GM21825 (cell line): Measurements from ENCODE around the gene ALDOC.

ENCODE experiments used
- ATAC-seq: cut with Tn5 transposase; IDR thresholded peaks from one replicate; pipeline ENCODE4 v1.9.1; 2021; ENCODE audit warnings: mild to moderate bottlenecking, moderate library complexity; ENCODE audit not compliant: unreplicated experiment

ALDOC gene

GRCh38 chr17:28533091-28533807 lies 43.4 kb downstream of the ALDOC start:
- no peak for ATAC-seq

GRCh38 chr17:28532050-28532960 lies 44.4 kb downstream of the ALDOC start:
- ATAC-seq, result no peak

GRCh38 chr17:28530926-28531325 lies 45.8 kb downstream of the ALDOC start:
- no peak for ATAC-seq

- ATAC-seq, result no peak
These were observed 46.4 kb downstream of the ALDOC start for GRCh38 chr17:28530250-28530649.

- no peak for ATAC-seq
These were observed 47.7 kb downstream of the ALDOC start for GRCh38 chr17:28529013-28529400.

GRCh38 chr17:28528327-28529012 lies 48.2 kb downstream of the ALDOC start:
- ATAC-seq, result no peak

- no peak for ATAC-seq
These were observed 48.8 kb downstream of the ALDOC start for GRCh38 chr17:28527859-28528258.

- no peak for ATAC-seq
These were observed 49.5 kb downstream of the ALDOC start for GRCh38 chr17:28527181-28527681.

- ATAC-seq, result no peak
These were observed 50.3 kb downstream of the ALDOC start for GRCh38 chr17:28526381-28526780.

- no peak for ATAC-seq
These were observed 51.9 kb downstream of the ALDOC start for GRCh38 chr17:28524476-28525424.

- no peak for ATAC-seq
These were observed 52.8 kb downstream of the ALDOC start for GRCh38 chr17:28523876-28524275.

GRCh38 chr17:28523186-28523585 lies 53.5 kb downstream of the ALDOC start:
- no peak for ATAC-seq
